ENCODE measurements around the gene STYX.

DNA sequence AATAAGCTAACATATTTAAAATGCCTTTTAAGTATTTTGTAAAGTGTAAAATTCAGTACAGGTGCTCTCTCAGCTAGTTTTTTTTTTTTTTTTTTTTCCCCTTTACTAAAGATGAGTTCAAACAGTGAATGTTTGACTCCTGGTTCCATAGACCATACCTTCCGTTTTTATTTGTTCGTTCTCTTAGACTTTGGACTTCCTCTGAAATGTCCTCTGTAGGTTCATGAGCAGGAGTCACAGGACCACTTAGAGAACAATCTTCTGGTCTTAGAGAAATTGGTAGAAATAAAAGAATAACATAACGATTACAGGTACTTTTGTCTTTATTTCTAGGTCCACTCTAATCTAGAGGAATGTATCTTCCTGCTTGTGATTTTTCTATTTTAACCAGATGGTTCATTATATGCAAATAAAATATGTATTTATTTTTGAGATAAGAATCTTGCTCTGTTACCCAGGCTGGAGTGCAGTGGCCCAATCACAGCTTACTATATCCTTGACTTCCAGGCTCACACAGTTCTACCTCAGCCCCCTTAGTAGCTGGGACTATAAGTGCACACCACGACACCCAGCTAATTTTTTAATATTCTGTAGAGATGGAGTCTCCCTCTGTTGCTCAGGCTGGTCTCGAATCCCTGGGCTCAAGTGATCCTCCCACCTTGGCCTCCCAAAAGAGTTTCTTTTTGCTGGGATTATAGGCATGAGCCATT, 25.8 kb downstream of the STYX start:
- TF ChIP-seq CTCF (IDR thresholded peaks at IDR 0.05) (no peak), POLR2A (IDR thresholded peaks at IDR 0.05) (no peak)
